Kidney capillary endothelial cell (primary cell): ENCODE data around the gene KIF26A.

ENCODE experiments used
- DNase-seq: peaks from one replicate; pipeline ENCODE4 v3.0.0-alpha.2; 2018; ENCODE audit warnings: low spot score

KIF26A gene

DNA sequence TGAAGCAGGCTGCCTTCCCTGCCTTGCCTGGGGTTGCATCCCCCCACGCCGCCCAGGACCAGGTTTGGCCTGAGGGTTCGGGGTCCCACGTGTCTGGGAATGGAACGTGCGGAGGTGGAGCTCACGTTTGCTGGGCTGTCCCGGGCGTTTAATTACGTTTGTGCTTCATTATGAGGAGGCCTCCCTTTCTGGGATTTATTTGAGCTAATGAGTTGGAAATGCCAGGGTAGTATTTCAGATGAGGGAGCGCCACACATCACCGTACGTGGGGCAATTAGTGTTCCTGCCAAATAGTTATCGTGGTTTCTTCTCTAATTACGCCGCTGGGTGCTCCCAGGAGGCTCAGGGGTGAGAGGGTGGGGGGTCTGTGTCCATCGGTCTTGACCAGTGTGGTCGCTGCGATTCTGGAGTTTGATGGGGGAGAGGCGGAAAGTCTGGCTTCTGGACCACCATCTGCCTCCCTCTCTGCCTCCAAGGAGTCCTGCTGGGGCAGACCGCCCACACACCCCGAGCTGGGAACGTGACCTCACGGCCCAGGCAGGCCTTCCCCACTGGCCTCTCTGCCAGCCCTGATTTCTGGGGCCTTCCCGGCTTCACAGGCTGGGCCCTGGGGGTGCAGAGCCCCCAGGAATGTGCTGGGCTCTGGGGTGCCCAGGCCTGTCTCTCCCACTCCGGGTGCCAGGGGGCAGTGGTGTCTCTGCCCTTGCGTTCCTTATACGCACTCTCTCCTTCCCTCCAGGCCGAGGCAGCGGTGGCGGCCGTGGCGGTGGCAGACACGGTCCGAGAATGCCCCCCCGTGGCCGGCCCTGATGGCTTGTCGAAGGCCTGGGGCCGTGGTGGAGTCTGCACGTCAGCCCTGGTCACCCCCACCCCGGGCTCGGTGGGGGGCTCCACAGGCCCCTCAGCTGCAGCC lies 18.9 kb downstream of the KIF26A start:
- DNase-seq: no peak

DNA sequence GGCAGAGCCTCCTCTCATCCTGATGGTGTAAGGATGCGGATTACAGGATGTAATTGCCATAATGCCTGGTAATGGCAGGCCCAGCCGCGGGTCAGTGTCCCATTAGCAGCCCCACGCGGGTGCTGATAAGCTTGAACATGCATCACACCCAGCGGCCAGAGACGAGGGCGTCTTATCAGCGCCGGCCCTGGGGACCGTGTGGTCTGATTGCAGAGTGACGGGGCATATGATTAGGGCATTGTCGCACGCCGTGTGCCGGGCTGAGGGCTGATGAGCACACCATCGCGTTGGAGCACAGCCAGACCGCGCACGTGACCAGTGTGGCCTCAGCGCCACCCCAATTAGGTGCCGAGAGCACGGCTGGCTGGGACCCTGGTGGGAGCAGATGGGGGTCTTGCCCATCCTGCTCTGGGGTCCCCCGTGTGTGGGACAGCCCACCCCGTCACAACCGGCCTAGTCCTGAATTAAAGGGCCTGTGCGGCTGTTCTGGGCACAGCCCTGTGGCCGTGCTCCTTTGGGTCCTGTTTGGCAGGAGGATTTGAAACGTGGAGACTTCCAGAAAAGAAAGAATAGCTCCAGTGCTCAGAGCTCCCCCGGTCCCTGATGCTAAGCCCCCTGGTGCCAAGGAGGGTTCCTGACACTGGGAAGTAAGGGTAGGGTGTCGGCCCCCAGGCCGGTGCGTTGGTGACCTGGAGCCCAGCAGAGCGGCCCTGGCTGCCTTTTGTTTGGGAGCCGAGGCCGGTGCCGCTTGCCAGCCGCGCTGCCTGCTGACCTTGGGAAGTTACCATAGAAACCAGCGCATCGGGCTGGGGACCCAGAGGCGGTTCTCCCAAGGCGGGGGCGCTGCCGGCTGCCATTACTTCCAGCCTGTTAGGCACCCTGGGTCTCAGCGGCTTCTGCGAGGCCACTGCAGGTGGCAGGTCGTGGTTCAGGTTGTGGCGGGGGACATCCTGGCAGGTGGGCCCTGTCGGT lies 20.7 kb downstream of the KIF26A start:
- DNase-seq: no peak

DNA sequence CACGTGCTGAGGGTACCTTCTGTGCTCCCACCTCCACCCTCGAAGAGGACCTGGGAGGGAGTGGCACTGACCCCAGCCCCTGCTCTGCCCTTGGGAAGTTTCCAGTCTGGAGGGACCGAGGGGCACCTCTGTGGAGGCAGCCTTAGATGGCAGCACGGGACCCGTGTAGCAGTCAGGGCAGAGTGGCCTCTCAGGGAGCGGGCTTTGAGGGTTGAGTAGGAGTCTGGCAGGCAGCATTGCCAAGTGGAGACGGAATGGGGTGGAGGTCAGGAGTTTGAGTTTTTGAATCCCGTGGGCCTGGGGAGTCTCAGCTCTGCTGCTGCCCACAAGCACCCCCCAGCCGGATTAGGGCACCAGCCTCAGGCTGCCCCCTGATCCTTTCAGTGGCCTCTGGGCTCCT lies 21.6 kb downstream of the KIF26A start:
- DNase-seq: no peak

DNA sequence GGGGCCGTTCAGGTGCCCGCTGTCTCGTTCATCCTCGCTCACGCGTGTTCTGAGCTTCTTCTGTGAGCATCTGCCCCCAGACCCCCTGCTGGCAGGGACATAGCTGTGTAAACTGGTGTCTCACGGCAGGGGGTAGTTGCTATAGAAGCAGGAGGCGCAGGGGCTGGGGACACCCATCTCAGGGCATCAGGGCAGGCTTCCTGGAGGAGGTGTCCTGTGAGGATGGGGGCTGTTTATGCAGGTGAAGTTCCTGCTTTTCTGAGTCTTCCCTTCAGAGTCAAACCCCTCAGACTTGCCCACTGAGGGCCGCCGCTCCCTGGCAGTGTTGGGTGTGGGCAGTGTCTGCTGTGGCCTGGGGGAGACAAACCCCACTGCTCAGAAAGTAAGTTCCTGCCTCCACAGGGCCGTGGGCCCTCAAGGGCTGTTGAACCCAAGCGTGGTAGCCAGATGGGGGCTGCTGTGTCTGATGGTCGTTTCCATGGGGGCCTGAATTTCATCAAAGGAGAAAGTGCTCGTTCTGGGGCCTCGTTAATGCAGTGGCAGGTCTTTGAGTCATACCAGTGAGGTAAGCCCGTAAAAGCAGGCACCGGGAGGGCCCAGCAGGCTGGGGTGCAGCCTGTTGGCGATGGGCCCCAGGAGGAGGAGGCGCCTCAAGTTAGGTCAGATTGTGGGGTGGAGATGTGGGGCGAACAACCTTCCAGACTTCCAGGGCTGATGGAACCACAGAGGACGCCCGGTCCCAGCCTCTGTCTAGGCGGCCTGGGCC lies 23.4 kb downstream of the KIF26A start:
- no peak for DNase-seq

DNA sequence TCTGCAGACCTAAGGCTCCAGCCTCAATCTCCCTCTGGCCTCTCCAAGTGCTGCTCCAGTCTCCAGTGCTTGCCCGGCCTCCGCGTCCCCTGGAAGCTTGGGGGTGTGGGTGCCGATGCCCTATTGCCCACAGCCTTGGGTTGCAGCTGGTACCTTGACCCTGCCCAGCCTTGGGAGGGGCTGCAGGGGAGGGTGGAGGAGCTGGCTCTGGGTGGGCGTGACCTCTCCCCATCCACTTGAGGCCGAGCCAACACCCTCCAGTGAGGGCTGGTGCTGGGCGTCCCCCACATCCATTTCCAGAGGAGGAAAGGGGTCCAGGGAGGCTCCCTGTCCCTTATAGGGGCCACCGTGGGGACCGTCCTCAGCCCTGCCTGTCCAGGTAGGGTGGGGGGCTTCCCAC lies 24.1 kb downstream of the KIF26A start:
- DNase-seq: no peak

DNA sequence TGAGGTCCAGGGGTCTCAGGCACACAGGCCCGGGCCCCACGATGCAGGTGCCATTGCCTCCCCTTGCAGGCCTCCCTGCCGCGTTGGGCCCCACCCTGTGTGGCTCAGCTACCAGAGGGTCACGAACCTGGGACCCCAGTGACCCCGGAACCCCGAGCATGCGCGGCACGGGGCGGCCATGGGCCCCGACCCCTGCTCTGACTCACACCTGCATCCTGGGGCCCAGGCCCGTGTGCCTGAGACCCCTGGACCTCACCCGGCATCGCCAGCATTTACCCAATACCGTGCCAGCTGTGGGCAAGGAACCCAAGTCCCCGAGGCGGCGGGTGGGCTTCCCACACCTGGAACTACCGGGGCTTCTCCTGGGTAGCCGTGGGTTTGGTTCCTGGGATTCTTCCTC lies 25.2 kb downstream of the KIF26A start:
- no peak for DNase-seq

DNA sequence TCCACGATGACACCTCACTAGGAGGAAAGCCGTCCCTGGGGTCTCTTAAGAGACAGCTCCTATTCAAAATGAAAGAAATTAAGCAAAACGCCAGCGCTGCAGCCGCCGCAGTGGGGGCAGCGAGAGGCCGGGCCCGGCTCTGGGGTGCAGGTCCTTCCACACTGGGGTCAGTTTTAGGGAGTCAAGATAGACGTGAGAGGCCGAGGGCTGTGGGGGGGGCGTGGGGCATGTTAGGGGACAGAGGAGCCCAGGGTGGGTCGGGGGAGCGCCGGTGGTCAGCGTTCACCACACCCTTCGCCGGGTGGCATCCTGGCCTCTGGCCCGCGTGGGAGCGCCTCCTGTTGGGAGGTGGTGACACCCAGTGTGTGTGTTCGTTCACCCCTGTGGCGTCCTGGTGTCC lies 25.7 kb downstream of the KIF26A start:
- DNase-seq: no peak

DNA sequence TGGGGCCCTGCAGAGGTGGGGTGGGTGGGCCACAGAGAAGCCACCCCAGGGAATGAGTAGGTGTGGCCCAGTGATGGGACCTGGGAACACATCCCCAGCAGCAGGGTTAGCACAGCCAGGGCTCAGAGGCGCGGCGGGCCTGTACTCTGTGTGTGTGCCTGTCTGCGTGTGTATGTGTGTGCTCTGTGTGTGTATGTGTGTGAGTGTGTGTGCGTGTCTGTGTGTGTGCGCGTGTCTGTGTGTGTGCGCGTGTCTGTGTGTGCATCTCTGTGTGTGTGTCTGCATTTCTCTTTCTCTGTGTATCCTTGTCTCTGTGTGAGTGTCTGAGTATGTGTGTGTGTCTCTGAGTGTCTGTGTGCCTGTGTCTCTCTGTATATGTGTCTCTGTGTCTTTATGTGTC lies 26.1 kb downstream of the KIF26A start:
- no peak for DNase-seq

DNA sequence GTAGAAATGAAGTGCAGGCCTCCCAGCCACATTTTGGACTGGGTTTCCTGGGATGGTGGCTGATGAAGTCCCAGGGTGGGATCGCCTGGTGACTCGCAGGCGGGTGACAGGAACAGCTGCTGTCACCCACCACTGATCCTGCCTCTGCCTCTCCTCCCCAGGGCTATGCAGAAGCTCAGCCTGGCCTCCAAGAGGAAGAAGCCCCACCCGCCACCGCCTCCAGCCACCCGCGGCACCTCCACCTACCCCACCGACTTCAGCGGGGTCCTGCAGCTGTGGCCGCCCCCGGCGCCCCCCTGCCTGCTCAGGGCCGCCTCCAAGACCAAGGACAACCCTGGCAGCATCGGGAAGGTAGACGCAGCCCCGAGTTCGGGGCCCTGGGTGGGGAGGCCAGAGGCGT lies 28.3 kb downstream of the KIF26A start:
- DNase-seq: no peak

DNA sequence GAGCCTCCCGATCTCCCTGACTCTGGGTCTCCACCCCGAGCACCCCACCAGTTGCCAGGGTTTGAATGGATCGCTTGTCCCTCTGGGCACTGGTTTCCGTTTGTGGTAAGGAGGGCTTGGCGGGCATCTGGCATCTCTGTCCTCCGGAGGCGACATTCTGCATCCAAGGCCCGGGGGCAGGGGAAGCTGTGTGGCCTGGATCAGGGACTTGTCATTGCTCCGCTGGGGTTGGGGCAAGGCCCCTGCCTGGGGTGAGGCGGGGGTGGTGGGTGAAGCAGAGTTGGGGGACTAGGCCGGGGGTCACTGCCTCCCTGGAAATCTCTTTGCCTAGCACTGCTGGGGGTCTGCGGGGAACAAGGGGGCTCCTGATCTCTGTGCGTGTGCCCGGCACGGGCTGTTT lies 30.2 kb downstream of the KIF26A start:
- DNase-seq: no peak

DNA sequence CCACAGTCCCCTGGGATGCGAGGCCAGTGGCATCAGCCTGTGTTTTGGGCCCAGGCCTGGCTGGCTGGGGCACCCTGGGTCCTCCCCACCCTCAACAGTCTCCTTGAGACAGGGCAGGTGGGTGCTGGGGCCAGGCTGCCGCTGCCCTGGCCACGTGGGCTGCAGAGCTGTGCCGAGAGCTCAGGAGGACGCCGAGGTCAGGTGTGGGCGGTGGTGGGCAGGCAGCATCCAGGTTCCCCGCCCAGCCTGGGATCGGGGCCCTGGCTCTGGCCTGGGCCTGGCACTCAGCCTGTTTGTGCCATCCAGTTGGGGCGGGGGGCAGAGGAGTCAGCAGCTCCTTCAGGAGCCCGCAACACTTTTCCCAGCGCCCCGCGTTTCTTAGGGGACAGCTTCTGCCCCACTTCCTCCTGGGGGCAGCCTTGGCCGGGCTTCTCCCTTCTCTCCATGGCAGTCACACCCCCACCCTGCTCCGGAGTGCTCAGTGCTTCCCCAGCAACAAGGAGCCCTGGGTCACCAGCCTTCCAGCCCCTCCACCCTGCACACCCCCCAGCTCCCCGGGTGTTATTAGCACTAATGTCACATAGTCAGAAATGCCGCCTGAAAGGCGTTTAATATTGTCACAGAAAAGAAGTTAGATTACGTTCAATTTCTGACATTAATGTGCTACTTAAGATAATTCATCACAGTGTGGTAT lies 30.8 kb downstream of the KIF26A start:
- no peak for DNase-seq

DNA sequence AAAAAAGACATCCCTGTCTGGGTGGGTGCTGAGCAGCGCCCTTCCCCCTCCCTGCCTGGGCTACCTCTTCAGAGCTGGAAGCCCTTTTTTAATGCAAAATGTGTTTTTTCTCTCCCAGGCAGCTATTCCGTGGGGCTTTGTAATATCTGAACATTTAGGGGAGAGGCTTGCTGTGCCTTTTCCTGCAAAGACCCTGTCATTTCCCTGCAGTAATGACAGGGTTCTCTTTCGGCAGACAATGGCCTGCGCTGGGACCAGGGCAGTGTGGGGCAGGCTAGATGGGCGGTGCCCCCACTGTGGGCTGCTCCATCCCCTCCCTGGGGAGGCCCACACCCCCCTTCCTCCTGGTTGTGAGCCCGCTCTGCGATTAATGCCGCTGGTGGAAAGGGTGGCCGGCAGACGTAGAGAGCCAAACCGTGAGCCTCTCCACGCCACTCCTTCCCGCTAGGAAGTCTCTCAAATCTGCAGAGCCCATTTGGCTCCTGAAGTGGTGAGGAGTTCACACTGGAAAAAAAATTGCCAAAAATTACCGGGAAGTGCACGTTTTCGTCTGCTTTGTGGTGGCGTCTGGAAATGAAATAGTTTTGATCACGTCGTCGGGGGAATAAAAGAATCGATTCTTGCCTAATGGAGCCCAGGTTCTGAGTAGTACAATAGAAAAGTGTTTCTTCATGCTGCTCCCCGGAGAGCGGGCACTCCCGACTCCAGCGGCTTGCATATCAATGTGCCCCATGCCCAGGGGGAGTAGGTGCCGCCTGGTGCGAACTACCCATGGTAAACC lies 31.5 kb downstream of the KIF26A start:
- DNase-seq: no peak

DNA sequence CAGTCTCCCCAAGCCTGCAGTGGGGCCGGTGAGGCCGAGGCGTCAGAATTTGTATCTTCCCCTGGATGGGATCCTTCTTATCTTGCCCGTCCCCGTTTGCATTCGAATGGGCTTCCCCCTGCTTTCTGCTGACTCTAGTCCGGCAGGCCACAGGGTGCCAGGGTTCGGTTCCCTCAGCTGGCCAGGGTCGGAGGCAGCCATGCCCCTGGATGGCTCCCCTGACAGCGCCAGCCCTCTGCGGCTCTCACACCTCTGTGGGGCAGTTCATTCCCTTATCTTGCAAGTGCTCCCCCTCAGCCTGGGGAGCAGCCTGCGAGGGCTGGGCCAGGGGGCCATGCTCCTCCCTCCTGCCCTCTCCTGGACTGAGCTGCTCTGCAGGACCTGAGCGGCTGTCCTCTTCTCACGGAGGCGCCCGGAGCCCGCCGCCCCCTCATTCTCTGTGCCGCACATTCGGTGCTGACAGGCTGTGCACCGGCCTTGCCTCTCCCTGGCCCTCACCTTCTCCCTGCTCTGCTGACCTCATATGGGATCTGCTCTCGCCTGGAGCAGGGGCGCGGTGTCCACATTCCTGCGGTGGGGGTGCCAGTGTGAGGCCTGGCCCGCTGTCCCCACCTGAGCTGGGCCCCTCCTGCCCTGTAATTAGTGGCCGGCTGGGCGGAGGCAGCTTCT lies 32.8 kb downstream of the KIF26A start:
- DNase-seq: no peak

DNA sequence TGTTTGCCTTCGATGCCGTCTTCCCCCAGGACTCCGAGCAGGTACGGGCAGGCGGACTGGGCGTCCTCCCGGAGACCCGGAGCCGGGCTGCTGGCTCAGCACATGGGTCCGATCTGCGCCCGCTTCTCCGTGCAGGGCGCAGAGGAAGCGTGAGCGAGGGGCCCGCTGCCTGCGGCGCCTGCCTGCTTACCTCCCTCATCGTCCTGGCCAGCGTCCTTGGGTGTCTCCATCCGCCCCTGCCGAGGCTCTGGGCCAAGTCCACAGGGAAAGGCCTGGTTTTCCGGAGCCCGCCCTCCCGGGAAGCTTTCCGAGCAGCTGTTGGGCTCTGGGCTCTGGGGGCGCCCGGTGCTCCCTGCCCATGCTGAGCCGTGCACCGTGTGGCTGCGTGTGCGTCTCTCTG lies 33.5 kb downstream of the KIF26A start:
- no peak for DNase-seq

DNA sequence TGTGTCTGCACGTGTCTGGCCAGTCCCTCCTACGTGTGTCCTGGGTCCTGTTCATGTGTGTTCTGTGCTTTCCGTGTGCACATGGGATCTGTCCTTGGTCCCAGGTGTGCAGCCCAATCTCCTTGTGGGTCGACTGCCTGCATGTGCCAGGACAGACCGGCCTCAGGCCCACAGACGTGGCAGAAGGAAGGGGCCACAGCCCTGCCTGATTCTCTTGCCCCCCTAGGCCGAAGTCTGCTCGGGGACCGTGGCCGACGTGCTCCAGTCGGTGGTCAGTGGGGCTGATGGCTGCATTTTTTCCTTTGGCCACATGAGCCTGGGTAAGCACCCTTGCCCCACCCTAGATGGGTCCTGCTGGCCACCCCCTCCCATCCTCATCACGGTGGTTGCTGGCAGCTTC lies 34.0 kb downstream of the KIF26A start:
- no peak for DNase-seq

DNA sequence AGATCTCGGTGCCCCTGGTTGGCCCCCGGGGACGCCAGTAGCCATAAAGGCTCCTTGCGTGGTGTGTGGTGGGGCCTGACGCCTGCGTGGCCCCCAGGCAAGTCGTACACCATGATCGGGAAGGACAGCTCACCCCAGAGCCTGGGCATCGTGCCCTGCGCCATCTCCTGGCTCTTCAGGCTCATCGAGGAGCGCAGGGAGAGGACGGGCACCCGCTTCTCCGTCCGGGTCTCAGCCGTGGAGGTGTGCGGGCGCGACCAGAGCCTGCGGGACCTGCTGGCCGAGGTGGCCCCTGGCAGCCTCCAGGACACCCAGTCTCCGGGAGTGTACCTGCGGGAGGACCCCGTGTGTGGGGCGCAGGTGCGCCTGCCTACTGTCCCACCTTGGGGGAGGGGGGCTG lies 34.5 kb downstream of the KIF26A start:
- no peak for DNase-seq

DNA sequence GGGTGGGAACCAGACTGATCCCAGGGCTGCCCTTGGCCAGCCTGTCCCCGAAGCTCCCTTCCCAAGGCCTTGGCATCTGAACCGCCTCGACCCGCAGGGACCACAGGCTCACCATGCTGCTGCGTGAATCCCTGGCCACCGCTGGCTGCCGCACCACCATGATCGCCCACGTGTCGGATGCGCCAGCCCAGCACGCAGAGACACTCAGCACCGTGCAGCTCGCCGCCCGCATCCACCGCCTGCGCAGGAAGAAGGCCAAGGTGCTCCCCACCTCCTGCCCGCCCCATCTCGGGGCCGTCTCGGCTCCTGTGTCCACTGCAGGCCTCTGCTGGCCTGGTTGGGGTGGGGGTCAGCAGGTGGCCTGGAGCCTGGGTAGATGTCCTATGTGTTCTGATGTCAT lies 35.7 kb downstream of the KIF26A start:
- no peak for DNase-seq

DNA sequence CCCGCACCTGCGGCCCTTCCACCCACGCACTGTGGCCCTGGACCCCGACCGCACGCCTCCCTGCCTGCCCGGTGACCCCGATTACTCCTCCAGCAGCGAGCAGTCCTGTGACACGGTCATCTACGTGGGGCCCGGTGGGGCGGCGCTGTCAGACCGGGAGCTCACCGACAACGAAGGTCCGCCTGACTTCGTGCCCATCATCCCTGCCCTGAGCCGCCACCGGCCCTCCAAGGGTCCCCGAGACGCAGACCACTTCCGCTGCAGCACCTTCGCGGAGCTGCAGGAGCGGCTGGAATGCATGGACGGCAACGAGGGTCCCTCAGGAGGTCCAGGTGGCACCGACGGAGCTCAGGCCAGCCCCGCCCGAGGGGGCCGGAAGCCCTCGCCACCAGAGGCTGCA lies 36.7 kb downstream of the KIF26A start:
- no peak for DNase-seq

DNA sequence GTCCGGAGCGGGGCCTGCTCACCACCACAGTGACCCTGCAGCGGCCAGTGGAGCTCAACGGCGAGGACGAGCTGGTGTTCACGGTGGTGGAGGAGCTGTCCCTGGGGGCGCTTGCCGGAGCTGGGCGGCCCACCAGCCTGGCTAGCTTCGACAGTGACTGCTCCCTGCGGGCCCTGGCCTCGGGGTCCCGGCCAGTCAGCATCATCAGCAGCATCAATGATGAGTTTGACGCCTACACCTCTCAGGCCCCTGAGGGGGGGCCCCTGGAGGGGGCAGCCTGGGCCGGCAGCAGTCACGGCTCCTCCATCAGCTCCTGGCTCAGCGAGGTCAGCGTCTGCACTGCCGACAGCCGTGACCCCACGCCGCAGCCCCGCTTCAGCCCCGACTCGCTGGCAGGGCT lies 37.4 kb downstream of the KIF26A start:
- DNase-seq: no peak

DNA sequence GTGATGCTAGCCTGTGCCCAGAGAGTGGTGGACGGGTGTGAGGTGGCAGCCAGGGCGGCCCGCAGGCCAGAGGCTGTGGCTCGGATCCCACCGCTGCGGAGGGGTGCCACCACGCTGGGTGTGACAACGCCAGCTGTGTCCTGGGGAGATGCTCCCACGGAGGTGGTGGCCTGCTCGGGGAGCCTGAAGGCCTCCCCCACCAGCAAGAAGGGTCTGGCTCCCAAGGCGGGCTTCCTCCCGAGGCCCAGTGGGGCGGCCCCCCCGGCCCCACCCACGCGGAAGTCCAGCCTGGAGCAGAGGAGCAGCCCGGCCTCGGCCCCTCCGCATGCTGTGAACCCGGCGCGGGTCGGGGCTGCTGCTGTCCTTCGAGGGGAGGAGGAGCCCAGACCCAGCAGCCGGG lies 38.2 kb downstream of the KIF26A start:
- no peak for DNase-seq
